D721Med (cell line): ENCODE results near the gene DENND5A.
"Not testable (repeated sequence)": the region's sequence is repeated elsewhere in the genome, so short reads cannot be mapped to it uniquely, and the experiment has no call there.

Experiments used
- DNase-seq: peaks from one replicate; pipeline ENCODE4 v3.0.0; 2011; ENCODE audit warnings: low spot score; ENCODE audit not compliant: insufficient read length
- FAIRE-seq: peaks from 2 replicates; lab custom pipeline; 2011; peaks lifted over from hg19 to GRCh38; lab: Jason Lieb, UNC
- CTCF ChIP-seq: IDR thresholded peaks from 2 replicates; pipeline ENCODE4 v1.5.1; 2012; ENCODE audit warnings: mild to moderate bottlenecking, control low read depth; ENCODE audit not compliant: insufficient read depth; ENCODE audit errors: missing control alignments

The DENND5A gene

DNA sequence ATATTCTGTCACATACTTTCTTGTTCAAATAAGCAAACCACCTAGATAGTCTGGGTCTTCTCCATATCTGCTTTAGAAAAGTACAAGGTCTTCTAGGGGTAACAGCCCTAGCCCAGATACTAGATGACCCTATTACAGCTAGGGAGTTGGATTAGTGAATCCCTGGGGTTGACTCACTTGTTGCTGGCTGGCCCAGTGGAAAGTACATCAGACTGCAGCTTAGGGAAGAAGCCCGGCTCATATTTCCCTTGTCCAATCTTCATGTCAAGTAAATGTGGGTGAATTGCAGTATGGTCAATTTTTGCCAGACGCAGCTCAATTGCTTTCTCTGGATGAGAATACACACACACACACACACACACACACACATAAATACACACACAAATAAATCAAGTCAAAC is 94.7 kb downstream of the DENND5A start:
- TF ChIP-seq CTCF: no peak
- FAIRE-seq (no peak), DNase-seq (no peak)

DNA sequence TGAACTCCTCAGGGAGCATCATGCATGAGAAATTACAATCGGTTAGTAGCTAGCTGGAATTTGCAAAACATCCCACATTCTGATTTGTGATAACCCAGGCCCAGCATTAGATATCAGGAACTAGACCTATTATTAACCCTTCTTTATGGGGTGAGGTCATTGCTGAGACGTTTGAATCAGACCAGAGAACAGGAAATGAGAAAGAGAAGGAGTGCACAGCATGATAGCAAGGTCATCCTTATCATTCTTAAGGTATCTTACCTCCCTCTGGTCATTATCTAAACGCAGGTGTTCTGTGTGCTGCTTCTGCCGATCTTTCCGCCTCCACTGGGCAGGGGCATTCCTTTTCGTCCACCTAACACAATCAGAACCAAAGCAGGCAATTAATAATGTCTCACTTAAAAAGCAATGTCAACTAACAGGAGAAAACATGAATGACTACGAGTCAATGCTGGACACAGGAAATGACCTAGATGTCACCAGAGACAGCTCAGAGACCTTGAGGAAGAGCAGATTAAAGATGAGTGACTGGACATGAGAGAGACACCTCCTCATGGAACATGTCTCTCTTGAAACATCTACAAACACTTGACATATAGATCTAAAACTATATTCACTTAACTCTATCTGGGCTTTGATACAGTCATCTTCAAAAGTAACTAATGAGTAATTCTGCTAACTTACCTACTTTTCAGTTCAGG is 95.4 kb downstream of the DENND5A start:
- no peak for TF ChIP-seq CTCF
- FAIRE-seq (no peak), DNase-seq (no peak)

DNA sequence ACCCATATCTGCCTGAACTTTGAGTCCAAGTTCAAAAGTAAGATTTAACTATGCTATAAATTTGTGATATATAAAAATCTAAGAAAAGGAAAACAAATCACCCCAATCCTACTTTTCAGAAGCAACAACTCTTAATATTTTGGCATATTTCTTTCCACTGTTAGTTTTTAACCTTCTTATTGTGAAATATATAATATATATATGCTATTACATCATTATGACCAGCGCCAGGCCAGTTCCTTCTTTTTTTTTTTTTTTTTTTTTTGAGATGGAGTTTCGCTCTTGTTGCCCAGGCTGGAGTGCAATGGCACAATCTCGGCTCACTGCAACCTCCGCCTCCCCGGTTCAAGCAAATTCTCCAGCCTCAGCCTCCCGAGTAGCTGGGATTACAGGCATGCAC is 103.2 kb downstream of the DENND5A start:
- FAIRE-seq, DNase-seq: not testable (repeated sequence)

GRCh38 chr11:9160166-9160565 is 105.0 kb downstream of the DENND5A start:
- DNase-seq: no peak
- FAIRE-seq: no peak
- TF ChIP-seq CTCF: no peak

DNA sequence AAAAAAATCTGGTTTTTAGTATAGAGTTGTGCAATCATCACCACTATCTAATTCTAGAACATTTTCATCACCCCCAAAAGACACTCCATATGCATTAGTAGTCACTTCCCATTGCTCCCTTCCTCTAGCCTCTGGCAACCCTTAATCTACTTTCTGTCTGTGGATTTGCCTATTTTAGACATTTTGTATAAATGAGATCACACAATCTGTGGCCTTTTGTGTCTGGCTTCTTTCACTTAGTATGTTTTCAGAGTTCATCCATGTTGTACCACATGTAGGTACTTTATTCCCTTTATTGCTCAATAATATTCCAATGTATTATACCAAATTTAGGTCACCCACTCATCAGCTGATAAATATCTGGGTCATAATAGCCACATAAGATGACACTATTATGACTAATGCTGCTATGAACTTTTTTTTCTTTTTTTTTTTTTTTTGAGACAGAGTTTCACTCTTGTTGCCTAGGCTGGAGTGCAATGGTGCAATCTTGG is 106.2 kb downstream of the DENND5A start:
- DNase-seq (no peak), FAIRE-seq (no peak)
- no peak for TF ChIP-seq CTCF

DNA sequence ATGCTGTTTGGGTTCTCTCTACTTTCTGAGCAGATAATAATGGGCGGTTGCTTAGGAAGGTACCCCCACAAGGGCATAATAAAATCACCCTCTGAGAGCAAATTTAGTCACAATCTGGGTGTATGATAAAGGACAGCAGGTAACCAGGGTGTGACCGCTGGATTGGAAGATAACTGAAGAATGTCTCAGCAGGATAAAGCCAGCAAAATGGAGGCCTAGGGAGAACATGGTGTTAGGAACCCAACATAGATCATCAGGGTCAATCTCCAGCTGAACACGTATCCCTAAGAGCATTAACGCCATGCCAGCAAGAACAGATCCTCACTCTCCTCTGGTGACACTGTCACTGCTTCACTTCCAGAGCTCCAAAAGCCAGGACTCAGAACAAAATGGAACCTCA is 109.2 kb downstream of the DENND5A start:
- no peak for DNase-seq
- TF ChIP-seq CTCF: no peak
- no peak for FAIRE-seq

- FAIRE-seq: no peak
- no peak for TF ChIP-seq CTCF
- no peak for DNase-seq
Observed at GRCh38 chr11:9153651-9154050, 111.5 kb downstream of the DENND5A start.

- no peak for FAIRE-seq
- TF ChIP-seq CTCF: no peak
- DNase-seq: no peak
Observed at GRCh38 chr11:9151631-9152030, 113.5 kb downstream of the DENND5A start.
